A549 (cell line): ENCODE data around the gene ZC3HAV1. TPM values are rescaled to one million over a fixed set of nuclear protein-coding genes. Genes with fewer than 3 reads are reported as not detected.

Experiments
- ATAC-seq, 2 experiments: fragments of 200-7000 bp in 1 of 2; fragments of >200 bp in 1 of 2; cut with Nextera tagmentation in 1 of 2; cut with Tn5 transposase in 1 of 2; 3 replicates each; pipeline versions ENCODE4 v1.8.0 to v1.9.1; 2018 to 2020; ENCODE audit warnings: mild to moderate bottlenecking in 1 of 2, moderate library complexity in 1 of 2
- CTCF ChIA-PET: fragments of 300-600 bp; sonication (Branson Sonifier 250); formaldehyde crosslinking; extraction: SDS; loops from one replicate; lab custom pipeline; 2021; ENCODE audit warnings: antibody characterized with exemption, inconsistent platforms; lab: Yijun Ruan, JAX
- POLR2A ChIA-PET: fragments of 350-600 bp; formaldehyde crosslinking; extraction: SDS; loops from one replicate; lab custom pipeline; 2021; ENCODE audit warnings: antibody characterized with exemption, inconsistent platforms; lab: Yijun Ruan, JAX
- DNase-seq, 2 experiments: peaks; one replicate each; pipeline versions ENCODE4 v3.0.0 to v3.0.0-alpha.2; 2011 to 2016; ENCODE audit warnings: low read depth in 1 of 2, low spot score in 1 of 2
- FAIRE-seq: peaks from 2 replicates; lab custom pipeline; 2011; peaks lifted over from hg19 to GRCh38; lab: Jason Lieb, UNC
- H3K27ac ChIP-seq, 2 experiments: fragments of >200 bp; sonication (Bioruptor Twin); formaldehyde crosslinking; 3 replicates each; pipeline ENCODE4 v1.5.1; 2016 to 2017
- H3K4me1 ChIP-seq: fragments of >200 bp; sonication (Bioruptor Twin); formaldehyde crosslinking; 3 replicates; pipeline ENCODE4 v1.6.1; 2016
- H3K4me2 ChIP-seq: fragments of >200 bp; sonication (Bioruptor Twin); formaldehyde crosslinking; 3 replicates; pipeline ENCODE4 v1.6.1; 2016
- H3K4me3 ChIP-seq: fragments of >200 bp; sonication (Bioruptor Twin); formaldehyde crosslinking; 3 replicates; pipeline ENCODE4 v1.5.1; 2016
- H3K9me3 ChIP-seq: fragments of >200 bp; sonication (Bioruptor Twin); formaldehyde crosslinking; 3 replicates; pipeline ENCODE4 v1.6.1; 2016
- CBX8 ChIP-seq: fragments of 200-600 bp; sonication (generic); IDR thresholded peaks from 2 replicates; pipeline ENCODE4 v1.6.1; 2016
- CHD4 ChIP-seq: fragments of 200-600 bp; sonication (generic); IDR thresholded peaks from 2 replicates; pipeline ENCODE4 v1.6.1; 2016; ENCODE audit warnings: antibody characterized with exemption, mild to moderate bottlenecking, borderline replicate concordance
- CTCF ChIP-seq: fragments of >200 bp; sonication (Bioruptor Twin); formaldehyde crosslinking; IDR thresholded peaks from 3 replicates; pipeline ENCODE4 v1.5.1; 2016
- EHF ChIP-seq: fragments of 250-450 bp; sonication (Bioruptor Pico); IDR thresholded peaks from 2 replicates; pipeline ENCODE4 v1.5.0; 2020; ENCODE audit warnings: mild to moderate bottlenecking
- EHMT2 ChIP-seq: fragments of 200-600 bp; sonication (generic); IDR thresholded peaks from 2 replicates; pipeline ENCODE4 v1.6.1; 2016; ENCODE audit warnings: antibody characterized with exemption, low read depth, mild to moderate bottlenecking, moderate library complexity
- FOXS1 ChIP-seq: fragments of 250-450 bp; sonication (Bioruptor Pico); IDR thresholded peaks from 2 replicates; pipeline ENCODE4 v1.5.0; 2020; ENCODE audit warnings: mild to moderate bottlenecking, moderate library complexity
- HEYL ChIP-seq: fragments of 250-450 bp; sonication (Bioruptor Pico); IDR thresholded peaks from 2 replicates; pipeline ENCODE4 v1.8.0; 2021; ENCODE audit warnings: mild to moderate bottlenecking, moderate library complexity
- HMGXB4 ChIP-seq: fragments of 250-450 bp; sonication (Bioruptor Pico); IDR thresholded peaks from 2 replicates; pipeline ENCODE4 v1.5.0; 2021; ENCODE audit warnings: mild to moderate bottlenecking, moderate library complexity, borderline replicate concordance
- HOXB13 ChIP-seq: fragments of 250-450 bp; sonication (Bioruptor Pico); IDR thresholded peaks from 2 replicates; pipeline ENCODE4 v1.5.0; 2020; ENCODE audit warnings: low read depth, mild to moderate bottlenecking, moderate library complexity
- HOXB5 ChIP-seq: fragments of 250-450 bp; sonication (Bioruptor Pico); IDR thresholded peaks from 2 replicates; pipeline ENCODE4 v1.5.0; 2020; ENCODE audit warnings: mild to moderate bottlenecking, moderate library complexity
- JUNB ChIP-seq: fragments of >200 bp; sonication (Bioruptor Twin); formaldehyde crosslinking; IDR thresholded peaks from 2 replicates; pipeline ENCODE4 v1.6.1; 2016
- KDM1A ChIP-seq: fragments of 200-600 bp; sonication (generic); IDR thresholded peaks from 2 replicates; pipeline ENCODE4 v1.6.1; 2016; ENCODE audit warnings: low read depth, mild to moderate bottlenecking
- KDM5A ChIP-seq: fragments of 200-600 bp; sonication (generic); IDR thresholded peaks from 2 replicates; pipeline ENCODE4 v1.6.1; 2016; ENCODE audit warnings: antibody characterized with exemption, mild to moderate bottlenecking
- MAZ ChIP-seq: fragments of 150-350 bp; IDR thresholded peaks from 2 replicates; pipeline ENCODE4 v1.6.1; 2014; ENCODE audit warnings: antibody characterized with exemption, low read depth, low read length, borderline replicate concordance
- NR3C1 ChIP-seq: fragments of >200 bp; sonication (Bioruptor Twin); formaldehyde crosslinking; IDR thresholded peaks from 3 replicates; pipeline ENCODE4 v1.6.1; 2017
- PBX3 ChIP-seq: IDR thresholded peaks from 2 replicates; pipeline ENCODE4 v1.6.1; 2012
- POLR2AphosphoS2 ChIP-seq: conservative IDR thresholded peaks from 2 replicates; pipeline ENCODE4 v1.6.1; 2012; ENCODE audit warnings: low read length, improper control_type of control experiment, inconsistent platforms
- RCOR1 ChIP-seq: fragments of 150-350 bp; IDR thresholded peaks from 2 replicates; pipeline ENCODE4 v1.6.1; 2014; ENCODE audit warnings: antibody characterized with exemption, low read length, low read depth
- REST ChIP-seq: fragments of 200-600 bp; sonication (generic); IDR thresholded peaks from 2 replicates; pipeline ENCODE4 v1.6.1; 2016; ENCODE audit warnings: antibody characterized with exemption, mild to moderate bottlenecking, moderate library complexity
- RFX5 ChIP-seq: fragments of 450-650 bp; IDR thresholded peaks from 2 replicates; pipeline ENCODE4 v1.7.1; 2014; ENCODE audit warnings: antibody characterized with exemption, mild to moderate bottlenecking, moderate library complexity
- SMC3 ChIP-seq: fragments of >200 bp; sonication (Bioruptor Twin); formaldehyde crosslinking; IDR thresholded peaks from 3 replicates; pipeline ENCODE4 v1.6.1; 2018; ENCODE audit warnings: inconsistent platforms
- SREBF2 ChIP-seq: fragments of 450-650 bp; IDR thresholded peaks from 2 replicates; pipeline ENCODE4 v1.6.1; 2014; ENCODE audit warnings: mild to moderate bottlenecking, moderate library complexity
- TP53 ChIP-seq: fragments of 250-450 bp; sonication (Bioruptor Pico); IDR thresholded peaks from 2 replicates; pipeline ENCODE4 v1.5.0; 2021; ENCODE audit warnings: mild to moderate bottlenecking, moderate library complexity
- WGBS: methylation state at CpG from one replicate; pipeline ENCODE4 v1.1.6; 2017; ENCODE audit errors: missing lambda C conversion rate; 5-methylcytosine and 5-hydroxymethylcytosine counted together
- polyA plus RNA-seq, 4 experiments: library from polyadenylated mRNA; depleted of rRNA in 3 of 4; stranded (reverse); fragments of >200 nt; fragmentation: RNase III in 1 of 4; extraction: RNeasy Plus Mini Kit Qiagen cat#74134 plus additional on column Dnase treatment in 1 of 4; gene quantifications; 2 replicates in 3 of 4; 3 replicates in 1 of 4; pipeline ENCODE4 v1.2.3, GENCODE V29; 2011 to 2017

Gene ZC3HAV1
- polyA plus RNA-seq, 2 of the 4 experiments (the other 2 are of a cell fraction): 22.2 to 32.1 TPM

GRCh38 chr7:139089118-139089517, 20.4 kb downstream of the ZC3HAV1 start:
- CTCF ChIA-PET: interaction anchor here (0.9 to 7.0 kb wide), 2 partner anchors 13 to 72 kb away, joined by 3 to 47 read pairs; no protein-coding TSS in a partner anchor
- no peak for DNase-seq
- TF ChIP-seq TP53 (no peak), HOXB13 (CRISPR knock-in tag) (no peak), PBX3 (no peak), HOXB5 (CRISPR knock-in tag) (no peak), JUNB (no peak), FOXS1 (CRISPR knock-in tag) (no peak), KDM5A (no peak), EHF (CRISPR knock-in tag) (no peak), RFX5 (no peak)

GRCh38 chr7:139088268-139088667, 21.3 kb downstream of the ZC3HAV1 start:
- no peak for FAIRE-seq
- TF ChIP-seq HOXB5 (CRISPR knock-in tag) (no peak), SMC3 (no peak), RCOR1 (no peak), HMGXB4 (CRISPR knock-in tag) (no peak), EHMT2 (no peak), SREBF2 (no peak), MAZ (no peak), HEYL (CRISPR knock-in tag) (no peak), NR3C1 (no peak), KDM5A (no peak), REST (no peak), CBX8 (no peak), CTCF (no peak), KDM1A (no peak), CHD4 (no peak), POLR2AphosphoS2 (no peak)
- no peak for DNase-seq
- Histone ChIP-seq H3K9me3 (no peaks in the 10 kb centered on the region), H3K4me3 (no peak overlapping the region), H3K27ac (no peak overlapping the region), H3K4me2 (no peak overlapping the region), H3K4me1 (no peaks in the 10 kb centered on the region)
- ATAC-seq: no peak
- ChIA-PET POLR2A (no interaction called here), CTCF (interaction anchor here (0.9 to 7.0 kb wide), 2 partner anchors 12 to 71 kb away, joined by 3 to 47 read pairs; no protein-coding TSS in a partner anchor)
- WGBS: 96% methylated on average over 2 of the region's 2 CpGs

More at GRCh38 chr7:139089118-139089517, 20.4 kb downstream of the ZC3HAV1 start:
- no peaks in the 10 kb centered on the region for H3K9me3 ChIP-seq
- ATAC-seq (no peak), FAIRE-seq (no peak)
- H3K4me1 ChIP-seq: no peaks in the 10 kb centered on the region
- H3K27ac ChIP-seq: no peak overlapping the region
- H3K4me3 ChIP-seq: no peak overlapping the region
- POLR2A ChIA-PET: no interaction called here
- 97% methylated on average over 2 of the region's 2 CpGs for WGBS
- H3K4me2 ChIP-seq: no peak overlapping the region
